HG02884 (cell line): ENCODE data around the gene ADAMTS12.

Experiments used
- ATAC-seq: cut with Tn5 transposase; IDR thresholded peaks from one replicate; pipeline ENCODE4 v1.9.1; 2021; ENCODE audit warnings: mild to moderate bottlenecking, moderate library complexity; ENCODE audit not compliant: unreplicated experiment

ADAMTS12 gene

GRCh38 chr5:33621514-33621913 lies 270.3 kb downstream of the ADAMTS12 start:
- ATAC-seq: no peak

GRCh38 chr5:33614039-33614438 lies 277.8 kb downstream of the ADAMTS12 start:
- ATAC-seq: no peak

GRCh38 chr5:33612386-33612785 lies 279.4 kb downstream of the ADAMTS12 start:
- ATAC-seq: no peak

GRCh38 chr5:33611877-33612276 lies 279.9 kb downstream of the ADAMTS12 start:
- ATAC-seq: no peak

- no peak for ATAC-seq
Measured at GRCh38 chr5:33608344-33609041, 283.3 kb downstream of the ADAMTS12 start.

- ATAC-seq: no peak
Measured at GRCh38 chr5:33604503-33604902, 287.3 kb downstream of the ADAMTS12 start.

- no peak for ATAC-seq
Measured at GRCh38 chr5:33601881-33602280, 289.9 kb downstream of the ADAMTS12 start.

- ATAC-seq: no peak
Measured at GRCh38 chr5:33595303-33595702, 296.5 kb downstream of the ADAMTS12 start.

- ATAC-seq: no peak
Measured at GRCh38 chr5:33594006-33594405, 297.8 kb downstream of the ADAMTS12 start.

GRCh38 chr5:33592245-33592644 lies 299.5 kb downstream of the ADAMTS12 start:
- ATAC-seq: no peak

- ATAC-seq: peak; percentile 74
Measured at GRCh38 chr5:33588654-33589372, 303.0 kb downstream of the ADAMTS12 start.

- no peak for ATAC-seq
Measured at GRCh38 chr5:33583332-33583731, 308.5 kb downstream of the ADAMTS12 start.

- ATAC-seq: no peak
Measured at GRCh38 chr5:33582417-33582816, 309.4 kb downstream of the ADAMTS12 start.

GRCh38 chr5:33579789-33580188 lies 312.0 kb downstream of the ADAMTS12 start:
- no peak for ATAC-seq

GRCh38 chr5:33579152-33579551 lies 312.6 kb downstream of the ADAMTS12 start:
- no peak for ATAC-seq

- ATAC-seq: no peak
Measured at GRCh38 chr5:33576726-33577590, 314.8 kb downstream of the ADAMTS12 start.

GRCh38 chr5:33565324-33565723 lies 326.5 kb downstream of the ADAMTS12 start:
- no peak for ATAC-seq

GRCh38 chr5:33563983-33564908 lies 327.5 kb downstream of the ADAMTS12 start:
- no peak for ATAC-seq

- no peak for ATAC-seq
Measured at GRCh38 chr5:33563530-33563929, 328.3 kb downstream of the ADAMTS12 start.

- ATAC-seq: no peak
Measured at GRCh38 chr5:33558489-33558888, 333.3 kb downstream of the ADAMTS12 start.
